ENCODE data around the gene AFF3.

GRCh38 chr2:99677814-99678213 lies 464.6 kb downstream of the AFF3 start:
- no peak for TF ChIP-seq CTCF (IDR thresholded peaks at IDR 0.05)
- no peak for TF ChIP-seq POLR2A (IDR thresholded peaks at IDR 0.05)

Measured in right lobe of liver (tissue), 4 donors.